ENCODE measurements around the gene OR10G6. TPM values are rescaled to one million over a fixed set of nuclear protein-coding genes. Genes with fewer than 3 reads are reported as not detected.

The OR10G6 gene
- total RNA-seq, 1 experiment from 2014 or later = not detected

DNA sequence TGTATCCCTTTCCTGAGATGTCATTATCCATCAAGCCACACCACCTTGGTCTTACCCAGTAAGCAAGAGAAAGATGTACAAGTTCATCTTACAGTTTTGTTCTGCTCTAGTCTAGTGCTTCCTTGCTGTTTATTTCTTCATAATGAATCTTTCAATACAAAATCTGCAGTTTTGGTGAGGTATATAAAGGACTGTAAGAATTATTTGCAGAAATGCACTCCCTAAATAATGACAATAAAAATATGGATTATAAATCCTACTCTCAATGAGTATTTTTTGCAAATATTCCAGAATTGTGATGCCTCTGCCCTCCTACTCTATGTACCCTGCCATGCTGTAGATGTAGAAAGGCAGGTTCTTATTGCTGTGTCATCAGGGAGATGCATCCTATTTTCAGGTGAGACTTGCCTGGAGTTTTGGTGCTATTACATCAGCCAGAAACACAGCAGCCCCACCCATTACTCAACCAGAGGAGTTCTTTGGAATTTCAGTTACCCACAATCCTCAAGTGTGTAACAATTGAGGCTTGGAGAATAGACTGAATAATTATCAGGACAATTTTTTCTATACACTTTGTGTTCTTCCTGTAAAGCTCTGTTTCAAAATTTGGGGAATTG is 17.1 kb downstream of the OR10G6 start, which contains the start of gene OR10S1:
TSS of gene OR10S1 (minus strand) at position 51 of the 617 bp plus-strand sequence. CDS start 117 bp downstream, outside the sequence.
- TF ChIP-seq CTCF (IDR thresholded peaks at IDR 0.05; ENCODE audit: unreplicated experiment) = no peak
- ChIA-PET CTCF (no interaction called here), POLR2A (no interaction called here)
- intact Hi-C loops (cut with micrococcal nuclease) = no loop called here
- Mint-ChIP-seq H3K27me3 (ENCODE audit: insufficient read depth, unreplicated experiment) (no peaks in the 10 kb centered on the region), H3K4me3 (ENCODE audit: unreplicated experiment) (no peak within 1 kb of the TSS), H3K36me3 (ENCODE audit: insufficient read depth, unreplicated experiment) (peaks cover 6% of the 10 kb centered on the region), H3K4me1 (ENCODE audit: insufficient read depth, unreplicated experiment) (peaks cover 45% of the 10 kb centered on the region), H3K9me3 (ENCODE audit: unreplicated experiment) (peaks cover 7% of the 10 kb centered on the region), H3K27ac (ENCODE audit: low read depth, unreplicated experiment) (peak within 1 kb of the TSS; percentile 89)
- DNase-seq (ENCODE audit: unreplicated experiment) = peak; percentile 79
- TSS peak; percentile 82 for BruUV-seq (replicated peaks)

DNA sequence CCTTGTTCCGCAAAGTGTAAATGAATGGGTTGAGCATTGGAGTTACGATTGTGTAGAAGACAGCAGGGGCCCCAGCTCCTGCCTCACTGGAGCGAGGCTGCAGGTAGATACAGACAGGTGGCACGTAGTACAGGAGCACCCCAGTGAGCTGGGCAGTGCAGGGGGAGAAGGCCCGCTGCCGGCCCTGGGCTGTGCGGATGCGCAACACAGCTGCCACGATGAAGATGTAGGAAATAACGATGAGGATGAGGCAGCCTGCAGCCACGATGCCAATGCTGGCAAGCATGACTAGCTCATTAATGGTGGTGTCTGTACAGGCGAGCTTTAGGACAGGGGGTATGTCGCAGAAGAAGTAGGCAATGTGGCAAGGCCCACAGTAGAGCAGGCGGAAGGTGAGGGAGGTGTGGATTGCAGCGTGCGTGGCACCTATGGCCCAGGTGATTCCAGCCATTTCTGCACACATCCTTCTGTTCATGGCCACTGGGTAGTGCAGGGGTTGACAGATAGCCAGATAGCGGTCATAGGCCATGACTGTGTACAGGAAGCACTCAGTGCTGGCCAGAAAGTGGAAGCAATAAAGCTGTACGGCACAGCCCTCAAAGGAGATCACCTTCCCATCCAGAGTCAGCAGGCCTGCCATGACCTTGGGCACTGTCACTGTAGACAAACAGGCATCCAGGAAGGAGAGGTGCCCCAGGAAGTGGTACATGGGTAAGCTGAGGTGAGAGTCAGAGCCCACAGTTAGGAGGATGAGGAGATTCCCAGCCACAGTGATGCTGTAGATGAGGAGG is 18.0 kb downstream of the OR10G6 start:
- Mint-ChIP-seq H3K4me3 (ENCODE audit: unreplicated experiment) (no peak overlapping the region), H3K27ac (ENCODE audit: low read depth, unreplicated experiment) (peak overlapping the region; percentile 89), H3K4me1 (ENCODE audit: insufficient read depth, unreplicated experiment) (peaks cover 45% of the 10 kb centered on the region), H3K9me3 (ENCODE audit: unreplicated experiment) (peaks cover 3% of the 10 kb centered on the region), H3K27me3 (ENCODE audit: insufficient read depth, unreplicated experiment) (no peaks in the 10 kb centered on the region), H3K36me3 (ENCODE audit: insufficient read depth, unreplicated experiment) (peaks cover 6% of the 10 kb centered on the region)
- DNase-seq (ENCODE audit: unreplicated experiment) = no peak
- BruUV-seq (replicated peaks) = no TSS peak
- POLR2A ChIA-PET = no interaction called here
- TF ChIP-seq CTCF (IDR thresholded peaks at IDR 0.05; ENCODE audit: unreplicated experiment) = no peak
- CTCF ChIA-PET = interaction anchor here (0.6 kb wide), 1 partner anchor 216 kb away, joined by 3 read pairs; no protein-coding TSS in a partner anchor
- intact Hi-C loops (cut with micrococcal nuclease) = no loop called here

GRCh38 chr11:123973816-123974215 is 21.1 kb downstream of the OR10G6 start:
- TF ChIP-seq CTCF (IDR thresholded peaks at IDR 0.05; ENCODE audit: unreplicated experiment) = no peak
- Mint-ChIP-seq H3K36me3 (ENCODE audit: insufficient read depth, unreplicated experiment) (peaks cover 6% of the 10 kb centered on the region), H3K4me3 (ENCODE audit: unreplicated experiment) (no peak overlapping the region), H3K27ac (ENCODE audit: low read depth, unreplicated experiment) (peak overlapping the region; percentile 77), H3K27me3 (ENCODE audit: insufficient read depth, unreplicated experiment) (no peaks in the 10 kb centered on the region), H3K9me3 (ENCODE audit: unreplicated experiment) (no peaks in the 10 kb centered on the region), H3K4me1 (ENCODE audit: insufficient read depth, unreplicated experiment) (peaks cover 45% of the 10 kb centered on the region)
- peak; percentile 89 for DNase-seq (ENCODE audit: unreplicated experiment)
- ChIA-PET CTCF (interaction anchor here (0.5 kb wide), 1 partner anchor 264 kb away, joined by 4 read pairs; no protein-coding TSS in a partner anchor), POLR2A (interaction anchor here (0.6 to 1.6 kb wide), 3 partner anchors 10 to 734 kb away, joined by 3 to 5 read pairs (median 3); no protein-coding TSS in a partner anchor)
- BruUV-seq (replicated peaks) = no TSS peak
- intact Hi-C loops (cut with micrococcal nuclease) = loop anchor here (5.0 kb wide), 1 partner anchor 232 kb away; the partner anchor contains the start of gene ZNF202

DNA sequence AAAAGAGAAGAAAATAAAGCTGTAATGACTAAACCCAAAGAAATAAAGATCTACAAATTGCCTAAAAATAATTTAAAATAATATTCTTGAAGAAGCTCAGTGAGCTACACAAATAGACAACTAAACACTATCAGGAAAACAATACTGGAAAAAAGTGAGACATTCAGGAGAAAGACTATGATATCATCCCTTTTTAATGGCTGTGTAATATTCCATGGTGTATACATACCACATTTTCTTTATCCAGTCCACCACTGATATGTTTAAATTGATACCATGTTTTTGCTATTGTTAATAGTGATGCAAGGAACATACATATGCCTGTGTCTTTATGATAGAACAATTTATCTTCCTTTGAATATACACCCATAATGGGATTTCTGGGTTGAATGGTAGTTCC is 38.2 kb downstream of the OR10G6 start:
- peaks cover 11% of the 10 kb centered on the region for H3K9me3 Mint-ChIP-seq (ENCODE audit: unreplicated experiment)
- peaks cover 6% of the 10 kb centered on the region for H3K4me1 Mint-ChIP-seq (ENCODE audit: insufficient read depth, unreplicated experiment)
- BruUV-seq (replicated peaks) = no TSS peak
- POLR2A ChIA-PET = no interaction called here
- H3K4me3 Mint-ChIP-seq (ENCODE audit: unreplicated experiment) = no peak overlapping the region
- H3K27ac Mint-ChIP-seq (ENCODE audit: low read depth, unreplicated experiment) = no peak overlapping the region
- CTCF ChIA-PET = interaction anchor here (0.7 to 0.8 kb wide), 2 partner anchors 13 to 846 kb away, joined by 3 to 4 read pairs; partner anchors contain the start of gene OR6T1
- no peaks in the 10 kb centered on the region for H3K27me3 Mint-ChIP-seq (ENCODE audit: insufficient read depth, unreplicated experiment)
- TF ChIP-seq CTCF (IDR thresholded peaks at IDR 0.05; ENCODE audit: unreplicated experiment) = no peak
- no peak for DNase-seq (ENCODE audit: unreplicated experiment)
- H3K36me3 Mint-ChIP-seq (ENCODE audit: insufficient read depth, unreplicated experiment) = no peaks in the 10 kb centered on the region
- intact Hi-C loops (cut with micrococcal nuclease) = no loop called here
